Inferior parietal cortex (tissue), 1 donor: ENCODE data around the gene SLC12A8.

Source experiments
- DNase-seq: peaks from one replicate; pipeline ENCODE4 v3.0.0-alpha.2; 2016; ENCODE audit errors: extremely low spot score

The SLC12A8 gene

DNA sequence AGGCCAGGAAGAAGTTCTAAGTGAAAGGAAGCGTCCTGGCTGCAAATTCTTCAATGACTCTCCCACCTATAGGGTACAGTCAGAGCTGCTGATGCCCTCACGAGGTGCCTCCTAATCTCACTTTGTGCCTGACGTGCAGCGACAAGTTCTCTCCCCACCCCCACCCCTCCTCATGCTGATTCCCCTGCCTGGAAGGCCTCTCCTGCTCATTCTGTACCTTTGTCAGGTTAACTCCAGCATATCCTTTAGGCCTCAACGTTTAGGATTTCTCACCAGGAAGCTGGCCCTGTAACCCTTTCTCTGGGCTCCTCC is 25.0 kb downstream of the SLC12A8 start:
- no peak for DNase-seq

DNA sequence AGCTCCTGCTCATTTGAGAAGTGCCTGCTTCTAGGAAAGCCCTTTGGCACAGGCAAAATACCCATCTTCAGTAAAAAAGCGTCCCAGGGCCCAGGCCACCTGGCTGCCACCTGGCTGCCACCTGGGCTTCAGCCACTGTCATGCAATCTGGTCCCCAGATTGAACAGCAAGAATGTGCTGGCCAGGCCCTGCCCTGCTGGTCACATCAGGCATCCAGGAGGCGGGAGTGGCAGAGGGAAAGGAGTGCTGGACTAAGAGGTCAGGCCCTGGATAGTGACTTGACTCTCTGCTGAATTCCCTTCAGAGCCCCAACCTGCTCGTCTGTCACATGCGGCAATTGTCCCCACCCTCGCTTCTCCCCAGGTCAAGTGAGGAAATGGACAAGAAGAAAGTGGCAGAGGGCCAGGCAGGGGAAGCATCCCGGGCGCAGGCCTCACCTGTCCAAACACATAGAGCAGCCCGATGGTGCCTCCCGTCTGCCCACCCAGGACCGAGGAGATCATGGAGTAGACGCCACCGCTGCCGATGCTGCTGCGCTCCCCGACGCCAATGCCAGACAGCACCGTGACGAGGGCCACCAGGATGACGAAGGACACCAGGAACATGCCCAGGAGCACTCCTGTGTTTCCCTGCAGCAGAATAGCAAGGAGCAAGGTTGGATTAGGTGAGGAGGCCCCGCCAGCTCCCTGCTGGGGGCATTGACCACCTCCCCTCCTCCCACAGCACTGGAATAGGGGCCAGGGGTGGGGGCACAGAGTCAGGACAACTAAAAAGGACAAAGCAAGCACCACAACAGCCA is 25.5 kb downstream of the SLC12A8 start:
- no peak for DNase-seq

GRCh38 chr3:125186261-125186787 is 26.2 kb downstream of the SLC12A8 start:
- DNase-seq: peak; percentile 57

DNA sequence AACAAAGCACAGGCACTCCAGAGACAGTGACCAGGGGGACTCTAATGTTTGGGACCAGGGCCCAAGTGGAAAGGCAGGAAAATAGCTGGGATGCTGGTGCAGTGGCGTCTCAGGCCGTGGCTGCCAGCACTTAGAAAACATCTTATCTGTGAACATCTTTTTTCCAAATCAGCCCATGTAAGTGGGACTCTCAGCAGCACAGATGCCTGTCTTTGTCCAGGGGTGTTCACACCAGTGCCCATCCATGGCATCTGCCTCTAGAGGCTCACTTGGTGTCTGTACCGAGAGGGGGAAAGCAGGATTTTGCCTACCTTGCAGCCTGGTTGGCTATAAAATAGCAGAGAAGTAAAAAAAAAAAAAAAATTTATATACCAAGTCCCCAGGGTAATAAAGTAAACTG is 26.7 kb downstream of the SLC12A8 start:
- no peak for DNase-seq

- no peak for DNase-seq
Observed at GRCh38 chr3:125179884-125180240, 32.7 kb downstream of the SLC12A8 start.

DNA sequence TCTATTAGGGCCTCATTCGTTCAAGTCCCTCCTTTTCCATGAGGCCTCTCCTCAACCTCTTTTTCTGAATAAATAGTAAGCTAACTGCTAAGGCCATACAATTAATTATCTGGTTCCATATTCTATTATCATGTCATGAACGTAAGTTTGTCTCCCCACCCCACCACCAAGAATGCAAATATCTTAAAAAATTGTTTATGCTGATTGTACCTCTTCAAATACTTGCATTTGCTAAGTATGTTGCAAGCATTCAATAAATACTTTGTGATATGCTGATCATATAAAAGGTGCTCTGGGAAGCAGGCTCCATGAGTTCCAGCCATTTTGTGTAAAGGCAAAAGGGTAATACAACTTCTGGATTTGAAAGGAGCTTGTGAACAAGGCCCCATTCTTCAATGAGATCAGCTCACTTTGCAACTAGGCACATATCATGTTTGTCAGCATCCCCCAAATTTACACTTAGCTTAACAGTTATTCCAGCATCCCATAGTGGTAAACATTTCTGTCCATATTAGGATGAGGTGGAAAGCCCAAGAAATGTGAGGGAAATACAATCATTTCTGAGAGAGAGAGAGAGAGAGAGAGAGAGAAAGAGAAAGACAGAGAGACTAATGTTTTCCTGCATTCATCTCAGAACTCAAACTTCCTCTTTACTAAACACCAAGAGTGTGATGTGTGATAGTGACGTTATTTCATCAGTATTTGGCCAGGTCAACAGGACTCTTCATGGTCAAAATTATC is 33.2 kb downstream of the SLC12A8 start:
- no peak for DNase-seq

- DNase-seq: no peak
Observed at GRCh38 chr3:125177746-125178145, 34.8 kb downstream of the SLC12A8 start.

- no peak for DNase-seq
Observed at GRCh38 chr3:125175295-125176078, 37.1 kb downstream of the SLC12A8 start.

- no peak for DNase-seq
Observed at GRCh38 chr3:125172346-125172745, 40.2 kb downstream of the SLC12A8 start.

DNA sequence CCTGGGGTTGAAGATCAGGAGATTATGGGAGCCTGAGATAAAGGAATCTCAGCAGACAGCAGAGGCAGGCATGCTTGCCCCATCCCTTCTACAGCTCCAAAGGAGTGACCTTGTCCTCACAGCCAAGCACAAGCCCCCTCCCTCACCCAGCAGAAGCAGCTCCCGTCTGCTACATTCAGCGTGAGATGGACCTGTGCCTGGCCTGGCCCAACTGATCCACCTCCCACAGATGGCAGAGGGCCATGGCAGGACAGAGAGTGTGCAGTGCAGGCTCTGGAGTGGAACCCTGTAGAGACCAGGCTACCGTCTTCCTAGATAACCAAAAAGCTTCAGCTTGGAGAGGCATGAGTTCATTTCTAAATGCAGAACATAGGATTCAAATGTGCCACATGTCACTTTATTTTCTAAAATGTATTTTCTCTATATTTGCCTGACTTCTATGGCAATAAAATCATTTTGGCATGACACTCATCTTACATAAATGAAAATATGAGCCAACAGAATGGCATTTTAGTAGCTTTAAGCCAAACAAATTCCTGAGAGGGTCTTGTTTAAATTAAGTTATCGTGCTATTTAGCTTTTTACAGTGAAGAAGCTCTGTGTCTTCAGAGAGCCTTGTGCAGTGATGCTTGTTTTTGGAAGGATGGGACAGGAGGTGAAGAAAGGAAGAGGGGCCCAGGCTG is 43.7 kb downstream of the SLC12A8 start:
- no peak for DNase-seq

DNA sequence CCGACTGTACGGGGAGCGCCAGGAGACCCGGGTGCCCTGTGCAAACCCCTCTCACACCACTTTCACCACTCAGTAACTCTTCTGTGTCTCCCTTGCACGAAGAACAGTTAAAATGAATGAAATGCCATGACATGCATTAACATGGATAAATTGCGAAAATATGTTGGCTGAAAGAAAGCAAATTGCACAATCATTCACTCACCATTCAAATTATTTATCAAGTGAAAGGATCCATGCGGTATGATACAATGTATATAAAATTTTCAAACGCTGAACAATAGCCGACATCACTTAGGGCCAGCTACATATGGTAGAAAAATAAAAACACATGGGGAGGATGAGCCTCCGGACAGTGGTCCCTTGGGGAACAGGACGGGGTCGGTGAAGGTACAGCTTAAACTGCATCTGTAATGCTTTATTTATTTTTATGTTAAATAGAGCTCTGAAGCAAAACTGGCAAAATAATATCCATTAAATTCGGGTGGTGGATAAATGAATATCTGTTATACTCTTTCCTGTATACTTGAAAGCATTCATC is 45.9 kb downstream of the SLC12A8 start:
- DNase-seq: no peak

GRCh38 chr3:125165948-125166553 is 46.5 kb downstream of the SLC12A8 start:
- DNase-seq: no peak

DNA sequence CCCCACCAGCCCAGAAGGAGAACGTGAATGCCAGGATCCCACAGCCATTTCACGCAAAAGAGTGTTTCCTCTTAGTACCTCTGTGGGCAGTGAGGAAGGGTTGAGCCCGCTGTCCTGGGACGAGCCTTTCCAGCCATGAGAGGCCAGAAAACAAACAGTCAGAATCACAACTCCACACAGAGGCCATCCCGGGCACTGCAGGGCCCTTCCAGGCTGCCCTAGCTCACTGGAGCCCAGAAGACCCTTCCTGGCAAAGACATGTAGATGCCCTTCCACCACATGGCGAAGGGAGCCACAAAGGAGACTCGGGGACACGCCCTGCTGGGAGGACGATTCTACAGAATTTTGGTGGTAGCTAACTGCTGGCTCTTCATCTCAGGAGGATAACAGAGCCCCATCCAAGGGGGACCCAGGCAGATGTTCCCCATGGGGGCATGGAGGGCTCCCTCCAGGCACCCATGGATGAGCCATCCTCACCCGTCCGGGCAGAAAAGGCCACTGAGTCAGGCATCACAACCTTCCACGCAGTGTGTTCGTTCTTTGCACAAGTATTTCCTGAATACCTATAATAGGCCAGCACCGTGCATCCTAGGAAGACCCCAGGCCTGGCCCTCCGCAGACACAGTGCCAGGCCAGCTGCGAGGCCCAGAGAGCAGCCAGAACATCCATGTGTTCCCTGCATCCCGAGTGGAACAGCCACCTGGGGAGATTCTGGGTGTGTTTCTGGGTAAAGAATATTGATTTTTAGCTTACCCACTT is 47.2 kb downstream of the SLC12A8 start:
- no peak for DNase-seq

GRCh38 chr3:125163739-125164601 is 48.6 kb downstream of the SLC12A8 start:
- no peak for DNase-seq

DNA sequence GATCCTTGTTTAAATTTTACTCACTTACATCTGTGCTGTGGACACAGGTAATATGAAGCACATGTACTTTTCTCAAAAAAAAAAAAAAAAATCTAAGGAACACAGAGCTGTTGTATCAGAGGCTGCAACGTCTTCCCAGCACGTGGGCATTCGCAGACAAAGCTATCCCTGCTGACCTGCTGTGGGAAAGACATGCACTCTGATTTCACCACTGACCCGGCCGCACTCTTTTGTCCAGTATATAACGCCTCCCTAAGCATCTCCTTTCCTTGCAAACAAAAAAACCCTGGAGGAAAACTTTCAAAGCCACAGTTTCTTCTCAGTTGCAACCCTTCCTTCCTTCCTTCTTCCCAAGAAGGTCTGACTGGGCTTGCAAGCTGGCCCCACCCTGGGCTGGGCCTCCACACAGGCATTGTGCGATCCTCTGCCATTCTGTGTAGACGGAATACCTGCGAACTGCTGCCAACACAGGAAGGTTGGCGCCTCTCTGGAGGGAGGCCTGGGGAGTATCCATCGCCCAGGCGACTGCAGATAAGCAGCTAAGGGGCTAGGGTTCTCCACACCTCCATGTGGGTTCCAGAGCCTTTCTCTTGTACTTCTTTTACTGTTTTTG is 50.8 kb downstream of the SLC12A8 start:
- DNase-seq: no peak

DNA sequence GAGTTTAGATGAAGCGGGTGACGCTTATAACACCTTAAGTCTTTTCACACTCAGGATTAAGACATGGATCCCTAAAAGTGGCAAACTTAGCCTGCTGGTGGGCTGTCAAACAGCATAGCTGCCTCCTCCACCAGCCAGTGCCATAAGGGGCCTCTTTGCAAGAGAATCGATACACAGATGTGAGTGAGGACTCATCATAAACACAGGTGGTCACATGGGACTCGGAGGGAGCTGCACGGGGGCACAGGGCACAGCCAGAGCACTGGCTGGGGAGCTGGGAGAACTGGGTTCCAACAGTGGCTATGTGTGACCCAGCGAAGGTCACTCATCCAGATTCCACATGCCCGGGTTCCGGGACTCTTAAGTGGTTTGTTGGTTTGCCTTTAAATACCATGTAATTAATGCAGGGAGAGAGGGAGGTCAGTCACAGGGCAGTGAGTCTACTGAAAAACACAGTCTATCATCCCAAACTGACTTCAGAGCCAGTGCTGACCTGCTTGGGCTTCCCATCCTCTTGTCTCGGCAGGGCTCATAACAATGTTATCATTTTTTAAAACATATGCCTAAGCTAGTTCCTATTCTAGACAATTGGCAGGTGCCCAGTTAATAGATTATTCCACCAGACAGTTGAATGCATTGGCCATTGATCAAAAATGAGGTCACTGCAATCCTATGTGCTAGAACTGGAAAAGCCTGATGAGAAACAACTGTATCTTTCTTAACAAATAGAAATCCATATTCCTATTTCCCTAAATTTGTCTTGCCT is 51.8 kb downstream of the SLC12A8 start:
- no peak for DNase-seq

DNA sequence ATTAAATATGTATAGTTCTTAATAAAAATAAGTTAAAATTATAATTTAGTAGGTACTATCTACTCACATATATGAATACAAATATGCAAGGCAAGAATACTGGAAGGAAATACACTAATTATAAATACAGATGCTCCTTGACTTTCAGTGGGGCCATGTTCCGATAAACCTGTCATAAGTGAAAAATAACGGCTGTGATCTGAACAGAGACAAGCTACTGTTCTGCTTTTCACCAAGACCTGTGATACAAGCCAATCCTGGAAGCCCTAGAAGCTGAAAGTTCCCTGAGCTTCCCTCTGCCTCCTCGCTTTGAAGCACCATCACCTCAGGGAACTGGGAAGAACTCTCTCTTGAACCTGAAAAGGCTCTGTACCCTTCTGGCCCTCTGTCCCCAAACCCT is 55.4 kb downstream of the SLC12A8 start:
- DNase-seq: no peak

- no peak for DNase-seq
Observed at GRCh38 chr3:125156456-125156855, 56.1 kb downstream of the SLC12A8 start.
